ENCODE measurements around the gene SCO2.

Gene SCO2

DNA sequence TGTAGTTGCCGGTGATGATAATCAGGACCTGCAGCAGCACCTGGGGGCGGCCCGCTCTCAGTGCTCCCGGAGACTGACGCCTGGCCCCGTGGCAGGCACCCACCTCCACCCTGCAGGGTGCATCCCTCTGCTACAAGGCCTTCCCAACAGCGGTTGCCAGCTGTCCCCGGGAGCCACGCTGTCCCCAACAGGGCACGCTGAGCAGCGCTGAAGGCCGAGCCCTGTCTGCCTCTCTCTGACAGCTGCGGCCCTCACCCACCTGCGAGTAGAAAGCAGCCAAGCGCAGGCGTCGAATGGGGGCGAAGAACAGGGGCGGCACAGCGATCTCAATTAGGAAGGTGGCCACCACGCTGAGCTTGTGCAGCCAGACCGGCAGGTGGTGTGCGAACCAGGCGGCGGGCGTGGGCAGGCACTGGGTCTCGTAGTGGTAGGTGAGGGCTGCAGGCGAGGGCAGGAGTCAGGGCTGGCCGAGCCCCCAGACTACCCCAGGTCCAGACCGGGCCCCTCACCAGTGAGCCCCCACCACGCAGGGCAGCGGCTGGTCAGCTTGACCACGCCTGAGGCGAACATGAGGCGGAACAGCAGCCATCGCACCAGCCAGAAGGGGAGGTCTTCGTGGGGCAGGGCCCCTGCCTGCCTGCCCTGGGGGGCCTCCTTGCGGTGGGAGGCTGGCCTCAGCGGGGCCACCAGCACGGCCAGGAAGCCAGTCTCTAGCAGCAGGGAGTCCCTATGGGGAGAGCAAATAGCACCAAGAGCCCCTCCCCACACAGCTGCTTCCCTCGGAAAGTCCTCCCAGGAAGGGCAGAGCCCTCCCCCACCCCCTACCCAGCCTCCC lies 19.4 kb downstream of the SCO2 start:
- Histone ChIP-seq H3K4me1 (ENCODE audit: control extremely low read depth in 1 of 4, control insufficient read depth in 4 of 4, insufficient read depth in 4 of 4, low read length in 3 of 4) (peaks cover 7 to 24% (median 23%) of the 10 kb centered on the region in 4 experiments), H3K27ac (ENCODE audit: insufficient read depth in 1 of 2, low read depth in 1 of 2, low read length in 2 of 2, poor library complexity in 1 of 2, severe bottlenecking in 2 of 2) (no peak overlapping the region), H3K9me3 (ENCODE audit: control extremely low read depth in 1 of 5, control insufficient read depth in 4 of 5, insufficient read depth in 2 of 5, low read depth in 1 of 5, low read length in 4 of 5) (no peaks in the 10 kb centered on the region), H3K36me3 (ENCODE audit: control insufficient read depth in 4 of 4, insufficient read depth in 4 of 4, low read length in 3 of 4) (peaks cover 6 to 29% (median 19%) of the 10 kb centered on the region in 4 experiments), H3K4me3 (ENCODE audit: control insufficient read depth in 1 of 7, extremely low read depth in 1 of 7, insufficient read depth in 4 of 7, low read depth in 2 of 7, low read length in 6 of 7) (peak overlapping the region in 4 of 7 experiments; percentile 82 to 97 (median 88)), H3K27me3 (replicated peaks in 2 of 5; ENCODE audit: control insufficient read depth in 4 of 5, insufficient read depth in 5 of 5, low read length in 4 of 5) (no peaks in the 10 kb centered on the region)
- ChIA-PET POLR2A (no interaction called here), CTCF (interaction anchor here (1.3 kb wide), 1 partner anchor 19 kb away, joined by 3 read pairs; the partner anchor contains the start of gene SCO2)
- no peak for DNase-seq
- WGBS (ENCODE audit: insufficient coverage), result 95% methylated on average over 37 of the region's 41 CpGs

DNA sequence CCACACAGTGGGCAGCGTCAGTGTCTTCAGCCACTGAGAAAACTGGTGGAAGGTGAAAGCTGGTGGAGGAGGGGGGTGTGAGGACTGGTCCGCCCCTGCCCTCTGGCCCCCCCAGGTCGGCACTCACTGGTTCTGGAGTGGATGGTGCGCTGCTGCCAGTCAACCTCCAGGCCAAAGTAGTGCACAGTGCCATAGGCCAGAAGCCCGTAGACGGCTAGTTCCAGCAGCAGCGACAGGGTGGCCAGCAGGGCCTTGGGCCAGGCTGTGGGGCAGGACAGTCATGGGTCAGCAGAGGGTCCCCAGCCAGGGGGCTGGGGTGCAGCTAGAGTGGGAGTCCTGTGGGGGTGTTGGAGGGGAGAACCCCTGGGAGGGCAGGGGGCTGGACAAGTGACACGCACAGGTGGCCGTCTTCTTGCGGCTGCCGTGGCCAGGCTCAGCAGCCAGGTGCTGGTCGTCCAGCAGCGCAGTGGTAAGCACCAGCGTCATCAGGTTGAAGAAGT lies 20.1 kb downstream of the SCO2 start:
- Histone ChIP-seq H3K4me1 (ENCODE audit: control extremely low read depth in 1 of 4, control insufficient read depth in 4 of 4, insufficient read depth in 4 of 4, low read length in 3 of 4) (peaks cover 7 to 24% (median 23%) of the 10 kb centered on the region in 4 experiments), H3K27me3 (replicated peaks in 2 of 5; ENCODE audit: control insufficient read depth in 4 of 5, insufficient read depth in 5 of 5, low read length in 4 of 5) (no peaks in the 10 kb centered on the region), H3K36me3 (ENCODE audit: control insufficient read depth in 4 of 4, insufficient read depth in 4 of 4, low read length in 3 of 4) (peaks cover 6 to 29% (median 19%) of the 10 kb centered on the region in 4 experiments), H3K27ac (ENCODE audit: insufficient read depth in 1 of 2, low read depth in 1 of 2, low read length in 2 of 2, poor library complexity in 1 of 2, severe bottlenecking in 2 of 2) (no peak overlapping the region), H3K4me3 (ENCODE audit: control insufficient read depth in 1 of 7, extremely low read depth in 1 of 7, insufficient read depth in 4 of 7, low read depth in 2 of 7, low read length in 6 of 7) (no peak overlapping the region), H3K9me3 (ENCODE audit: control extremely low read depth in 1 of 5, control insufficient read depth in 4 of 5, insufficient read depth in 2 of 5, low read depth in 1 of 5, low read length in 4 of 5) (no peaks in the 10 kb centered on the region)
- ChIA-PET CTCF (interaction anchor here (1.3 kb wide), 1 partner anchor 20 kb away, joined by 3 read pairs; the partner anchor contains the start of gene SCO2), POLR2A (no interaction called here)
- DNase-seq, result no peak
- 97% methylated on average over 8 of the region's 14 CpGs for WGBS (ENCODE audit: insufficient coverage)

DNA sequence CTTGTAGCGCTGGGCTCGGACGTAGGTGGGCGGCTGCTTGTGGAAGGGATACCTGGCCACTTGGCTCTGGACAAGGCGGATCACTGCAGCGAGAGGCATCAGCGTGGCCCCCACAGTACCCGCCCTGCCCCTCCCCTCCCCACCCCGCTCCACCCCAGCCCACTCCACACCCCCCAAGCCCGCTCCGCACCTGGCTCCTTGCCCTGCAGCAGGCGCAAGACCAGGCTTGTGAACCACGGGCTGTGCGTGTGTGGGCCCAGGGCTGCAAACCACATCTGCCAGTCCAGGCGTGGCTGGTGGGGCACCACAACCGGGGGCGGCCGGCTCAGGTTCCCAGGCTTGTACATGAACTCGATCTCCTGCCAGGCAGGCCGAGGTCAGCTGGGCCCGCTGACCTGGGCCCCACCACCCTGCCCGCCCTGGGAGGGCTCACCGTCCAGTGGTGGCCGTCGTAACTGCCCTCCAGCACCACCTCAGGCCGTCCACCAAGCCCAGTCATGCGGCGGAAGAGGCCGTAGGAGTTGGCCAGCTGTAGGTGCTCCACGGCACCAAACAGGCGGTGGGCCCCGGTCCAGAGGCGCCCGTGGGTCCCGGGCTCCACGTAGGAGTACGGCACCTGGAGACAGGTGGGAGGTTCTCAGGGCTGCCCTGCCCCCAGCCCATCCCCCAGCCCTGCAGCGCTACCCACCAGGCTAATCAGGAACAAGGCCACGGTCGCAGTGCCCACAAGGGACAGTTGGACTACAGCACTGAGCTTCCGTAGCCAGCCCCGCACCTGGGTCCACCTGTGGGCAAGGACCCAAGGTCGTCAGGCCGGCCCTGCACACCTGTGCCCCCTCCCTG lies 20.8 kb downstream of the SCO2 start:
- no peak overlapping the region for H3K27ac ChIP-seq (ENCODE audit: insufficient read depth in 1 of 2, low read depth in 1 of 2, low read length in 2 of 2, poor library complexity in 1 of 2, severe bottlenecking in 2 of 2)
- ChIA-PET CTCF (no interaction called here), POLR2A (no interaction called here)
- H3K9me3 ChIP-seq (ENCODE audit: control extremely low read depth in 1 of 5, control insufficient read depth in 4 of 5, insufficient read depth in 2 of 5, low read depth in 1 of 5, low read length in 4 of 5), result no peaks in the 10 kb centered on the region
- H3K4me1 ChIP-seq (ENCODE audit: control extremely low read depth in 1 of 4, control insufficient read depth in 4 of 4, insufficient read depth in 4 of 4, low read length in 3 of 4), result peaks cover 7 to 23% (median 23%) of the 10 kb centered on the region in 4 experiments
- no peak for DNase-seq
- peaks cover 6 to 29% (median 19%) of the 10 kb centered on the region in 4 experiments for H3K36me3 ChIP-seq (ENCODE audit: control insufficient read depth in 4 of 4, insufficient read depth in 4 of 4, low read length in 3 of 4)
- WGBS (ENCODE audit: insufficient coverage), result 96% methylated on average over 29 of the region's 44 CpGs
- H3K27me3 ChIP-seq (replicated peaks in 2 of 5; ENCODE audit: control insufficient read depth in 4 of 5, insufficient read depth in 5 of 5, low read length in 4 of 5), result no peaks in the 10 kb centered on the region
- no peak overlapping the region for H3K4me3 ChIP-seq (ENCODE audit: control insufficient read depth in 1 of 7, extremely low read depth in 1 of 7, insufficient read depth in 4 of 7, low read depth in 2 of 7, low read length in 6 of 7)

DNA sequence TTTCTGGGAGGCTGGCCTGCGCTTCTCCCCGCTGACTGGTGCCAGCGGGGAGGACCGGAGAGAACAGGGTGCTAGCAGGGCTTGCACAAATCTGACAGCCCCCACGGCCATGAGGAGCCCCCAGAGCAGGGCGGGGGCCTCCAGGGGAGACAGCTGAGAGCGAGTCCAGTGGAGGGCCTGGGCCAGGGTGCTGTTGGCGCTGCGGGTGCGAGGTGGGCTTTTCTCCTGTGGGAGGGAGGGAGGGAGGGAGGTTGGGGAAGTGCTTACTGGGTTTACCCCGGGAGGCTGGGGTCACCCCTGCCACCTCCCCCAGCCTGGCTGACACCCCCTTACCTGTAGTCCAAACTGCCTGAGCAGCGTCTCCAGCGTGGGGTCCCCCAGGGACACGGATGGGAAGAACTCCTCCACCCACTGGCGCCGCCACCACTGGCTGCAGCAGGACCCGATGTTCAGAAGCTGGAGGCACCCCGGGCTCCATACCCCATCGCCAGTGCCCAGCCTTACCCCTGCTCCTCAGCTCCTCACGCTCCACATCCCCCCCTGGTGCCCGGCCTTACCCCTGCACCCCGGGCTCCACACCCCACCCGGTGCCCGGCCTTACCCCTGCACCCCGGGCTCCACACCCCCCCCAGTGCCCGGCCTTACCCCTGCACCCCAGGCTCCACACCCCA lies 21.8 kb downstream of the SCO2 start:
- WGBS (ENCODE audit: insufficient coverage), result 93% methylated on average over 12 of the region's 26 CpGs
- H3K27me3 ChIP-seq (replicated peaks in 2 of 5; ENCODE audit: control insufficient read depth in 4 of 5, insufficient read depth in 5 of 5, low read length in 4 of 5), result no peaks in the 10 kb centered on the region
- H3K36me3 ChIP-seq (ENCODE audit: control insufficient read depth in 4 of 4, insufficient read depth in 4 of 4, low read length in 3 of 4), result peaks cover 6 to 29% (median 19%) of the 10 kb centered on the region in 4 experiments
- no peak for DNase-seq
- no peak overlapping the region for H3K27ac ChIP-seq (ENCODE audit: insufficient read depth in 1 of 2, low read depth in 1 of 2, low read length in 2 of 2, poor library complexity in 1 of 2, severe bottlenecking in 2 of 2)
- CTCF ChIA-PET, result interaction anchor here (0.8 to 1.4 kb wide), 3 partner anchors 13 to 61 kb away, joined by 3 to 7 read pairs (median 3); no protein-coding TSS in a partner anchor
- no peaks in the 10 kb centered on the region for H3K9me3 ChIP-seq (ENCODE audit: control extremely low read depth in 1 of 5, control insufficient read depth in 4 of 5, insufficient read depth in 2 of 5, low read depth in 1 of 5, low read length in 4 of 5)
- POLR2A ChIA-PET, result no interaction called here
- peaks cover under 1 to 16% (median 14%) of the 10 kb centered on the region in 4 experiments for H3K4me1 ChIP-seq (ENCODE audit: control extremely low read depth in 1 of 4, control insufficient read depth in 4 of 4, insufficient read depth in 4 of 4, low read length in 3 of 4)
- no peak overlapping the region for H3K4me3 ChIP-seq (ENCODE audit: control insufficient read depth in 1 of 7, extremely low read depth in 1 of 7, insufficient read depth in 4 of 7, low read depth in 2 of 7, low read length in 6 of 7)

DNA sequence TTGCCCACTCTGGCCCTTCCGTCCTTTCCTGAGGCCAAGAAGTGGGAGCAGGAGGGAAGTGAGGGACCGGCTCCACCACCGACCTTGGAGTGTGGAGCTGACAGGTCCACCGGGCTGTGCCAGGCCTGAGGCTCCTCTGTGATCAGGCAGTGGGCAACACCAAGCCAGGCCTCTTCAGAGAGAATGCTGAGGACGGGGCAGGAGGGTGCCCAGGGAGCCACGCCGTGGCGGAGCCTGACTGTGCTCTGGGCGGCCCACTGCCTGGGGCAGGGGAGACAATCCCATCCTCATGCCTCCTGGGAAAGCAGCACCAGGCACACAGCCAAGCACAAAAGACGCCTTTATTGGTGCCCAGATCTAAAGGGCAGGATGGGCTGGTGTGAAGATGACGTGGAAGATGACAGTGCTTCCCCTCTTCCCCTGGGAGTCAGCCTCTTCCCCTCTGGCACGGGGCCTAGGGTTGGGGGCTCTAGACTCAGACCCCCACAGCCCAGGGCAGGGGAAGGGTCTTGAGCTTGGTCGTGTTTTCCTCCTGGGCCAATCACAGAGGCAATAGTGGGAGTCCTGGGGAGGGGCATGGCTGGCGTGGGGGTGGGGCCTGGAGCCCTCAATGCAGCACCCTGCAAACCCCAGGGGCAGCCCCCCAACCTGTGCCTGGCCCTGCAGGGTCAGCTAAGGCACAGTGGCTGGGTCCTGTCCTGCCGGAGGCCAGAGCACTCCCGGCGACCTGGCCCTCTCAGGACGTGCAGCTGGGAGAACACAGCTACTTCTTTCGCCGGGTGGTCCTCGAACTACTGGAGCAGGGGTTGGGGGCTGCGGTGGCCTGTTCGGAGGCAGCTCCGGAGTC lies 22.5 kb downstream of the SCO2 start:
- 98% methylated on average over 21 of the region's 24 CpGs for WGBS (ENCODE audit: insufficient coverage)
- CTCF ChIA-PET, result interaction anchor here (0.8 to 3.1 kb wide), 5 partner anchors 12 to 62 kb away, joined by 3 to 13 read pairs (median 3); no protein-coding TSS in a partner anchor

DNA sequence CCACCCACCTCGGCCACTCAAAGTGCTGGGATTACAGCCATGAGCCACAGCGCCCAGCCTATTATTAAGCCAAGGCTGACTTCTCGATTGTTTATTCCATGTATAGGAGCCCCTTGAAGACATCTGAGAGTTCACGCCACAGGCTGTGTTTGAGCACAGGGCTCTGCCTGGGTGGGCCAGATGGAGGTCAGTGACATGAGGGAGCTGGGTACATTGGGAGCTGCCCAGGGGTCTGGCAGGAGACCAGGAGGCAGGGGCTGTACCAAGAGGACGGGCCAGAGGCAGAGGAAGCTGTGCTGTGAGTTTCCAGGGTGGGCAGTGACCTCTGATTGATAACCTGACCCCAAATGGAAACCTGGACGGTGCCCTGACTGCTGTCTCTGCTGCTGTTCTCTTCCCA lies 23.3 kb downstream of the SCO2 start:
- H3K27ac ChIP-seq (ENCODE audit: insufficient read depth in 1 of 2, low read depth in 1 of 2, low read length in 2 of 2, poor library complexity in 1 of 2, severe bottlenecking in 2 of 2), result no peak overlapping the region
- no peak for DNase-seq
- H3K9me3 ChIP-seq (ENCODE audit: control extremely low read depth in 1 of 5, control insufficient read depth in 4 of 5, insufficient read depth in 2 of 5, low read depth in 1 of 5, low read length in 4 of 5), result no peaks in the 10 kb centered on the region
- ChIA-PET POLR2A (no interaction called here), CTCF (interaction anchor here (1.0 to 3.1 kb wide), 3 partner anchors 11 to 35 kb away, joined by 3 to 13 read pairs (median 7); no protein-coding TSS in a partner anchor)
- peaks cover 6 to 29% (median 19%) of the 10 kb centered on the region in 4 experiments for H3K36me3 ChIP-seq (ENCODE audit: control insufficient read depth in 4 of 4, insufficient read depth in 4 of 4, low read length in 3 of 4)
- 96% methylated on average over 6 of the region's 6 CpGs for WGBS (ENCODE audit: insufficient coverage)
- H3K4me3 ChIP-seq (ENCODE audit: control insufficient read depth in 1 of 7, extremely low read depth in 1 of 7, insufficient read depth in 4 of 7, low read depth in 2 of 7, low read length in 6 of 7), result no peak overlapping the region
- peaks cover 0 to 19% (median 14%) of the 10 kb centered on the region in 4 experiments for H3K4me1 ChIP-seq (ENCODE audit: control extremely low read depth in 1 of 4, control insufficient read depth in 4 of 4, insufficient read depth in 4 of 4, low read length in 3 of 4)
- H3K27me3 ChIP-seq (replicated peaks in 2 of 5; ENCODE audit: control insufficient read depth in 4 of 5, insufficient read depth in 5 of 5, low read length in 4 of 5), result no peaks in the 10 kb centered on the region

More for the DNA sequence above, 22.5 kb downstream of the SCO2 start:
- Histone ChIP-seq H3K9me3 (ENCODE audit: control extremely low read depth in 1 of 5, control insufficient read depth in 4 of 5, insufficient read depth in 2 of 5, low read depth in 1 of 5, low read length in 4 of 5) (no peaks in the 10 kb centered on the region), H3K27me3 (replicated peaks in 2 of 5; ENCODE audit: control insufficient read depth in 4 of 5, insufficient read depth in 5 of 5, low read length in 4 of 5) (no peaks in the 10 kb centered on the region), H3K36me3 (ENCODE audit: control insufficient read depth in 4 of 4, insufficient read depth in 4 of 4, low read length in 3 of 4) (peaks cover 6 to 29% (median 19%) of the 10 kb centered on the region in 4 experiments), H3K4me3 (ENCODE audit: control insufficient read depth in 1 of 7, extremely low read depth in 1 of 7, insufficient read depth in 4 of 7, low read depth in 2 of 7, low read length in 6 of 7) (no peak overlapping the region), H3K27ac (ENCODE audit: insufficient read depth in 1 of 2, low read depth in 1 of 2, low read length in 2 of 2, poor library complexity in 1 of 2, severe bottlenecking in 2 of 2) (no peak overlapping the region), H3K4me1 (ENCODE audit: control extremely low read depth in 1 of 4, control insufficient read depth in 4 of 4, insufficient read depth in 4 of 4, low read length in 3 of 4) (peaks cover 0 to 19% (median 15%) of the 10 kb centered on the region in 4 experiments)
- DNase-seq, result no peak
- POLR2A ChIA-PET, result no interaction called here
